H9 (cell line): ENCODE data around the gene SEL1L2. TPM values are rescaled to one million over a fixed set of nuclear protein-coding genes. Genes with fewer than 3 reads are reported as not detected.

Experiments used
- DNase-seq: peaks from one replicate; pipeline ENCODE4 v3.0.0-alpha.2; 2017
- H2AFZ ChIP-seq: one replicate; pipeline ENCODE4 v1.6.1; 2013; ENCODE audit warnings: mild to moderate bottlenecking, low read length, control low read depth, moderate library complexity
- H2AK5ac ChIP-seq: 2 replicates; pipeline ENCODE4 v1.6.1; 2013; ENCODE audit warnings: low read length, control low read depth, mixed read lengths; ENCODE audit not compliant: insufficient read length
- H2BK120ac ChIP-seq: one replicate; pipeline ENCODE4 v1.6.1; 2013; ENCODE audit warnings: low read depth, mild to moderate bottlenecking, low read length, control low read depth, inconsistent platforms; ENCODE audit not compliant: poor library complexity, severe bottlenecking
- H2BK12ac ChIP-seq: 2 replicates; pipeline ENCODE4 v1.6.1; 2013; ENCODE audit warnings: low read length, control low read depth, mixed read lengths, low read depth; ENCODE audit not compliant: insufficient read length
- H2BK15ac ChIP-seq: 2 replicates; pipeline ENCODE4 v1.6.1; 2013; ENCODE audit warnings: low read depth, low read length, control low read depth
- H2BK20ac ChIP-seq: one replicate; pipeline ENCODE4 v1.6.1; 2013; ENCODE audit warnings: low read depth, mild to moderate bottlenecking, low read length, control low read depth, inconsistent platforms; ENCODE audit not compliant: poor library complexity, severe bottlenecking
- H2BK5ac ChIP-seq: 2 replicates; pipeline ENCODE4 v1.6.1; 2013; ENCODE audit warnings: low read length, control low read depth, mixed read lengths; ENCODE audit not compliant: insufficient read length
- H3K14ac ChIP-seq: 2 replicates; pipeline ENCODE4 v1.6.1; 2013; ENCODE audit warnings: low read length, control low read depth; ENCODE audit not compliant: insufficient read depth
- H3K18ac ChIP-seq: 2 replicates; pipeline ENCODE4 v1.6.1; 2013; ENCODE audit warnings: low read depth, mild to moderate bottlenecking, mixed read lengths, low read length, control low read depth; ENCODE audit not compliant: insufficient read length
- H3K23ac ChIP-seq: 2 replicates; pipeline ENCODE4 v1.6.1; 2013; ENCODE audit warnings: low read length, control low read depth, mixed read lengths, low read depth; ENCODE audit not compliant: insufficient read length
- H3K23me2 ChIP-seq: 2 replicates; pipeline ENCODE4 v1.6.1; 2013; ENCODE audit warnings: low read depth, mild to moderate bottlenecking, mixed read lengths, low read length, control low read depth; ENCODE audit not compliant: insufficient read length, poor library complexity, severe bottlenecking
- H3K27ac ChIP-seq: 2 replicates; pipeline ENCODE4 v1.5.1; 2013; ENCODE audit warnings: low read length, control low read depth, mixed read lengths, low read depth; ENCODE audit not compliant: insufficient read length
- H3K27me3 ChIP-seq: 2 replicates; pipeline ENCODE4 v1.6.1; 2013; ENCODE audit warnings: low read length, control low read depth, inconsistent platforms; ENCODE audit not compliant: insufficient read depth
- H3K4ac ChIP-seq: 2 replicates; pipeline ENCODE4 v1.6.1; 2013; ENCODE audit warnings: low read depth, mild to moderate bottlenecking, control low read depth, inconsistent platforms, low read length, moderate library complexity
- H3K4me1 ChIP-seq: 2 replicates; pipeline ENCODE4 v1.6.1; 2013; ENCODE audit warnings: low read length, control low read depth, inconsistent platforms; ENCODE audit not compliant: insufficient read depth
- H3K4me2 ChIP-seq: 2 replicates; pipeline ENCODE4 v1.6.1; 2013; ENCODE audit warnings: low read length, control low read depth, mixed read lengths; ENCODE audit not compliant: insufficient read length, insufficient read depth
- H3K56ac ChIP-seq: 2 replicates; pipeline ENCODE4 v1.6.1; 2013; ENCODE audit warnings: low read depth, mild to moderate bottlenecking, mixed read lengths, low read length, control low read depth; ENCODE audit not compliant: insufficient read length
- H3K79me1 ChIP-seq: 2 replicates; pipeline ENCODE4 v1.6.1; 2013; ENCODE audit warnings: low read depth, mild to moderate bottlenecking, moderate library complexity, low read length, control low read depth, inconsistent platforms; ENCODE audit not compliant: insufficient read depth, poor library complexity, severe bottlenecking
- H3K79me2 ChIP-seq: 2 replicates; pipeline ENCODE4 v1.6.1; 2013; ENCODE audit warnings: low read length, control low read depth, inconsistent platforms; ENCODE audit not compliant: insufficient read depth
- H3K9ac ChIP-seq: 2 replicates; pipeline ENCODE4 v1.6.1; 2013; ENCODE audit warnings: low read length, control low read depth, mixed read lengths; ENCODE audit not compliant: insufficient read length; ENCODE audit errors: extremely low read depth
- H3K9me3 ChIP-seq: one replicate; pipeline ENCODE4 v1.6.1; 2013; ENCODE audit warnings: low read depth, low read length, inconsistent platforms; ENCODE audit not compliant: control insufficient read depth
- H3T11ph ChIP-seq: one replicate; pipeline ENCODE4 v1.6.1; 2013; ENCODE audit warnings: mild to moderate bottlenecking, low read length, control low read depth, inconsistent platforms
- H4K20me1 ChIP-seq: one replicate; pipeline ENCODE4 v1.6.1; 2013; ENCODE audit not compliant: control insufficient read depth, insufficient read length, insufficient read depth
- H4K5ac ChIP-seq: 2 replicates; pipeline ENCODE4 v1.6.1; 2013; ENCODE audit warnings: low read depth, mild to moderate bottlenecking, mixed read lengths, low read length, control low read depth; ENCODE audit not compliant: insufficient read length
- H4K8ac ChIP-seq: replicated peaks from 2 replicates; pipeline ENCODE4 v1.6.1; 2013; ENCODE audit warnings: low read length, control low read depth, mixed read lengths, low read depth; ENCODE audit not compliant: insufficient read length
- H4K91ac ChIP-seq: 2 replicates; pipeline ENCODE4 v1.6.1; 2013; ENCODE audit warnings: low read depth, mild to moderate bottlenecking, moderate library complexity, mixed read lengths, low read length, control low read depth; ENCODE audit not compliant: insufficient read length
- H3K27ac Mint-ChIP-seq, 3 experiments: 2 replicates in 2 of 3; 3 replicates in 1 of 3; pipeline ENCODE4 v1.8.0; 2020 to 2021; ENCODE audit warnings: mixed read lengths in 3 of 3, mild to moderate bottlenecking in 1 of 3, moderate library complexity in 1 of 3
- H3K27me3 Mint-ChIP-seq: 2 replicates; pipeline ENCODE4 v1.8.0; 2021; ENCODE audit warnings: low read depth, mild to moderate bottlenecking, moderate library complexity, mixed read lengths
- H3K36me3 Mint-ChIP-seq, 3 experiments: 2 replicates in 2 of 3; 3 replicates in 1 of 3; pipeline ENCODE4 v1.8.0; 2020 to 2021; ENCODE audit warnings: low read depth in 3 of 3, mixed read lengths in 3 of 3; ENCODE audit not compliant: insufficient read depth in 1 of 3
- H3K4me1 Mint-ChIP-seq, 2 experiments: 2 replicates each; pipeline ENCODE4 v1.8.0; 2020; ENCODE audit warnings: mixed read lengths in 2 of 2
- H3K4me3 Mint-ChIP-seq, 2 experiments: 2 replicates in 1 of 2; 3 replicates in 1 of 2; pipeline ENCODE4 v1.8.0; 2020 to 2021; ENCODE audit warnings: mild to moderate bottlenecking in 2 of 2, mixed read lengths in 2 of 2, moderate library complexity in 1 of 2
- H3K9me3 Mint-ChIP-seq, 2 experiments: 2 replicates in 1 of 2; 3 replicates in 1 of 2; pipeline ENCODE4 v1.8.0; 2020; ENCODE audit warnings: mild to moderate bottlenecking in 2 of 2, mixed read lengths in 2 of 2, moderate library complexity in 1 of 2
- WGBS: extraction: QIAGEN DNeasy Blood & Tissue Kit; methylation state at CpG from one replicate; pipeline ENCODE4 v1.1.7; 2013; ENCODE audit warnings: missing lambda C conversion rate, low lambda C conversion rate, mixed read lengths; ENCODE audit not compliant: insufficient read length; ENCODE audit errors: extremely low coverage; 5-methylcytosine and 5-hydroxymethylcytosine counted together
- total RNA-seq: library from RNA; stranded (reverse); gene quantifications from 2 replicates; pipeline ENCODE4 v1.2.1, GENCODE V29; 2021
- TF ChIP-seq, protein P1 (sequence below): fragments of 200-600 bp; sonication (generic); conservative IDR thresholded peaks from 3 replicates; pipeline ENCODE4 v1.8.0; 2021; ENCODE audit warnings: antibody characterized with exemption, mild to moderate bottlenecking

SEL1L2 gene
- total RNA-seq, 1 experiment from 2014 or later = not detected

DNA sequence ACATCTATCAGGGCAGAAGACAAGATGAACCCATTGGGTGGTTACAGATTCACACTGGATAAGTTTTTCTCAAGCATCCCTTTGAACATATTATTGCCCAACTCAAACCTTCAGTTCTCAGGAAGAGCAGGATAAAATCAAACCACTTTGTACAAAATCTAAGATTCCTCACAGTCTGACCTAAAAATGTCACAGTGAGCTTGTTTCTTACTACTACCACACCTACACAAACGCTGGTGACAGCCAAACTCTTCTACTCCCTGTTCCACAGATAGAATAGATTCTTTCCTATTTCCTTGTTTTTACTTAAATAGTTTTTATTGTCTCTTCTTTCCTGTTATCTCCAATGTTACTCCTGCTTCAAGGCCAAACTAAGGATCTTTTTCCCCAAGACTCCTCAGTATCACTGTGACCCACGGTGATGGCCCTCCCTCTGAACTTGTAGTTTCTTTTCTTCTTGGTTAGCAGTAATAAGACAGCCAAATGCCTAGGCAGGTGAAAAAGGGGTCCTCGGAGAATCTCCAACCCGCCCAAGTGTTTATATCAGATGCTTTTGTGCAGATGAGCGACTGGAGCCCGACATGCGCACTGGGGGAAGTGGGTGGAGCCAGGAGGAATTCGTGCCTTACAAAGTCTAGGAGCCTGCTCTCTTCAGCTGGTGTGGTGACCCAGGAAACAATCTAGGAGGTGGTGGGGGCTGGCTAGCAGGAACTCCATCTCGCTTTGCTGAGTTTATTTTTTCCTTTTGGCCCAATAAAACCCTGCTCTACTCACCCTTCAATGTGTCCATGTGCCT is 53.4 kb downstream of the SEL1L2 start:
- Histone ChIP-seq H2BK15ac (no peak overlapping the region), H3K14ac (no peak overlapping the region), H3K4me2 (no peak overlapping the region), H3K23me2 (no peaks in the 10 kb centered on the region), H3K79me2 (no peaks in the 10 kb centered on the region), H3K9me3 (no peaks in the 10 kb centered on the region), H2BK12ac (no peak overlapping the region), H3K56ac (no peak overlapping the region), H2BK120ac (no peak overlapping the region), H3K27me3 (no peaks in the 10 kb centered on the region), H4K20me1 (no peaks in the 10 kb centered on the region), H3K27ac (no peak overlapping the region), H4K5ac (no peak overlapping the region), H3K4me1 (no peaks in the 10 kb centered on the region), H2AK5ac (no peak overlapping the region), H3K9ac (no peak overlapping the region), H3K18ac (no peak overlapping the region), H3K23ac (no peak overlapping the region), H2AFZ (no peak overlapping the region), H2BK20ac (no peak overlapping the region), H4K8ac (no peak overlapping the region), H3T11ph (no peak overlapping the region), H3K79me1 (no peaks in the 10 kb centered on the region), H2BK5ac (no peak overlapping the region), H3K4ac (no peak overlapping the region), H4K91ac (no peak overlapping the region)
- H3K4me1 Mint-ChIP-seq = no peaks in the 10 kb centered on the region
- no peak for DNase-seq
- H3K27ac Mint-ChIP-seq = no peak overlapping the region
- H3K27me3 Mint-ChIP-seq = peaks cover 3% of the 10 kb centered on the region
- peaks cover 9 to 12% of the 10 kb centered on the region in 2 experiments for H3K9me3 Mint-ChIP-seq
- peaks cover 6 to 7% (median 7%) of the 10 kb centered on the region in 3 experiments; a peak in 3 of 7 replicates for H3K36me3 Mint-ChIP-seq
- H3K4me3 Mint-ChIP-seq = no peak overlapping the region
- TF ChIP-seq, protein P1, sequence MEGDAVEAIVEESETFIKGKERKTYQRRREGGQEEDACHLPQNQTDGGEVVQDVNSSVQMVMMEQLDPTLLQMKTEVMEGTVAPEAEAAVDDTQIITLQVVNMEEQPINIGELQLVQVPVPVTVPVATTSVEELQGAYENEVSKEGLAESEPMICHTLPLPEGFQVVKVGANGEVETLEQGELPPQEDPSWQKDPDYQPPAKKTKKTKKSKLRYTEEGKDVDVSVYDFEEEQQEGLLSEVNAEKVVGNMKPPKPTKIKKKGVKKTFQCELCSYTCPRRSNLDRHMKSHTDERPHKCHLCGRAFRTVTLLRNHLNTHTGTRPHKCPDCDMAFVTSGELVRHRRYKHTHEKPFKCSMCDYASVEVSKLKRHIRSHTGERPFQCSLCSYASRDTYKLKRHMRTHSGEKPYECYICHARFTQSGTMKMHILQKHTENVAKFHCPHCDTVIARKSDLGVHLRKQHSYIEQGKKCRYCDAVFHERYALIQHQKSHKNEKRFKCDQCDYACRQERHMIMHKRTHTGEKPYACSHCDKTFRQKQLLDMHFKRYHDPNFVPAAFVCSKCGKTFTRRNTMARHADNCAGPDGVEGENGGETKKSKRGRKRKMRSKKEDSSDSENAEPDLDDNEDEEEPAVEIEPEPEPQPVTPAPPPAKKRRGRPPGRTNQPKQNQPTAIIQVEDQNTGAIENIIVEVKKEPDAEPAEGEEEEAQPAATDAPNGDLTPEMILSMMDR = no peak
- WGBS = no CpG with 5 or more reads among the region's 9 CpGs
